MCF 10A (cell line): Measurements from ENCODE around the gene HK2. TPM values are rescaled to one million over a fixed set of nuclear protein-coding genes. Genes with fewer than 3 reads are reported as not detected.
A peak's percentile ranks its signal among the peaks of the same experiment; 100 is the strongest.
"Not testable (repeated sequence)": the region's sequence is repeated elsewhere in the genome, so short reads cannot be mapped to it uniquely, and the experiment has no call there.

Experiments
- BruUV-seq: library from RNA; stranded (reverse); fragments of 400-500 nt; replicated peaks from 2 replicates; lab custom pipeline; 2021; lab: Mats Ljungman, UMichigan
- CTCF ChIA-PET: fragments of 300-600 bp; sonication (Branson Sonifier 250); formaldehyde crosslinking; extraction: SDS; loops from one replicate; lab custom pipeline; 2021; ENCODE audit warnings: antibody characterized with exemption, inconsistent platforms; lab: Yijun Ruan, JAX
- POLR2A ChIA-PET: fragments of 300-600, 350-650 bp; sonication (Branson Sonifier 250); formaldehyde crosslinking; extraction: SDS; loops from one replicate; lab custom pipeline; 2020; ENCODE audit warnings: antibody characterized with exemption, inconsistent platforms; lab: Yijun Ruan, JAX
- DNase-seq: peaks from one replicate; pipeline ENCODE4 v3.0.0-alpha.2; 2018; ENCODE audit not compliant: unreplicated experiment
- H3K27ac Mint-ChIP-seq: one replicate; pipeline ENCODE4 v1.8.0; 2022; ENCODE audit warnings: mild to moderate bottlenecking, low read depth, mixed read lengths; ENCODE audit not compliant: unreplicated experiment
- H3K27me3 Mint-ChIP-seq: one replicate; pipeline ENCODE4 v1.8.0; 2022; ENCODE audit warnings: mixed read lengths; ENCODE audit not compliant: insufficient read depth, unreplicated experiment
- H3K36me3 Mint-ChIP-seq: one replicate; pipeline ENCODE4 v1.8.0; 2022; ENCODE audit warnings: mild to moderate bottlenecking, moderate library complexity, mixed read lengths; ENCODE audit not compliant: insufficient read depth, unreplicated experiment
- H3K4me1 Mint-ChIP-seq: one replicate; pipeline ENCODE4 v1.8.0; 2022; ENCODE audit warnings: mixed read lengths; ENCODE audit not compliant: insufficient read depth, unreplicated experiment
- H3K4me3 Mint-ChIP-seq: one replicate; pipeline ENCODE4 v1.8.0; 2022; ENCODE audit warnings: mild to moderate bottlenecking, moderate library complexity, mixed read lengths; ENCODE audit not compliant: unreplicated experiment
- H3K9me3 Mint-ChIP-seq: one replicate; pipeline ENCODE4 v1.8.0; 2022; ENCODE audit warnings: mixed read lengths; ENCODE audit not compliant: unreplicated experiment
- CTCF ChIP-seq: fragments of 200-600 bp; IDR thresholded peaks from one replicate; pipeline ENCODE4 v1.8.0; 2022; ENCODE audit warnings: antibody characterized with exemption, mild to moderate bottlenecking; ENCODE audit not compliant: unreplicated experiment
- intact Hi-C: fragments of 100-400 bp; cut with micrococcal nuclease; formaldehyde crosslinking; loops from 2 replicates; pipeline ENCODE4 v1.14.1; 2022
- total RNA-seq: library from RNA; stranded (reverse); gene quantifications from 2 replicates; pipeline ENCODE4 v1.2.3, GENCODE V29; 2022

Gene HK2
- total RNA-seq, 1 experiment from 2014 or later: 47.8 TPM

GRCh38 chr2:74850496-74851190, 16.7 kb downstream of the HK2 start:
- Mint-ChIP-seq H3K4me3 (no peak overlapping the region), H3K27ac (no peak overlapping the region), H3K9me3 (no peaks in the 10 kb centered on the region), H3K36me3 (peaks cover 9% of the 10 kb centered on the region), H3K27me3 (no peaks in the 10 kb centered on the region), H3K4me1 (peaks cover 45% of the 10 kb centered on the region)
- no peak for TF ChIP-seq CTCF
- no peak for DNase-seq
- no TSS peak for BruUV-seq
- CTCF ChIA-PET: interaction anchor here (0.6 to 2.9 kb wide), 5 partner anchors 14 to 139 kb away, joined by 3 to 13 read pairs (median 6); no protein-coding TSS in a partner anchor
- POLR2A ChIA-PET: interaction anchor here (0.8 to 3.6 kb wide), 6 partner anchors 12 to 133 kb away, joined by 3 to 26 read pairs (median 5); partner anchors contain the start of gene HK2
- intact Hi-C loops: no loop called here

GRCh38 chr2:74851191-74851566, 17.3 kb downstream of the HK2 start:
- no TSS peak for BruUV-seq
- TF ChIP-seq CTCF: no peak
- POLR2A ChIA-PET: interaction anchor here (1.7 to 3.6 kb wide), 2 partner anchors 15 to 18 kb away, joined by 3 to 26 read pairs; partner anchors contain the start of gene HK2
- intact Hi-C loops: no loop called here
- H3K9me3 Mint-ChIP-seq: no peaks in the 10 kb centered on the region
- H3K36me3 Mint-ChIP-seq: peaks cover 9% of the 10 kb centered on the region
- CTCF ChIA-PET: interaction anchor here (0.6 to 2.9 kb wide), 4 partner anchors 14 to 140 kb away, joined by 3 to 13 read pairs (median 7); no protein-coding TSS in a partner anchor
- no peak overlapping the region for H3K4me3 Mint-ChIP-seq
- H3K27me3 Mint-ChIP-seq: no peaks in the 10 kb centered on the region
- peaks cover 42% of the 10 kb centered on the region for H3K4me1 Mint-ChIP-seq
- DNase-seq: no peak
- no peak overlapping the region for H3K27ac Mint-ChIP-seq

GRCh38 chr2:74853360-74853759, 19.4 kb downstream of the HK2 start:
- POLR2A ChIA-PET, BruUV-seq, DNase-seq, H3K9me3 Mint-ChIP-seq, H3K27me3 Mint-ChIP-seq, H3K4me3 Mint-ChIP-seq, intact Hi-C loops: not testable (repeated sequence)
- CTCF ChIA-PET: interaction anchor here (0.5 to 2.7 kb wide), 7 partner anchors 14 to 139 kb away, joined by 3 to 18 read pairs (median 4); no protein-coding TSS in a partner anchor
- Mint-ChIP-seq H3K4me1 (peaks cover 37% of the 10 kb centered on the region), H3K36me3 (peaks cover 27% of the 10 kb centered on the region), H3K27ac (peak overlapping the region; percentile 47)

- TF ChIP-seq CTCF: no peak
Measured at GRCh38 chr2:74854401-74854800, 20.5 kb downstream of the HK2 start.

GRCh38 chr2:74855114-74855707, 21.3 kb downstream of the HK2 start:
- BruUV-seq, POLR2A ChIA-PET, H3K9me3 Mint-ChIP-seq, DNase-seq, H3K4me3 Mint-ChIP-seq, intact Hi-C loops, H3K27me3 Mint-ChIP-seq: not testable (repeated sequence)
- Mint-ChIP-seq H3K27ac (peak overlapping the region; percentile 81), H3K4me1 (peaks cover 20% of the 10 kb centered on the region), H3K36me3 (peaks cover 35% of the 10 kb centered on the region)
- CTCF ChIA-PET: interaction anchor here (0.6 to 2.7 kb wide), 3 partner anchors 10 to 708 kb away, joined by 3 to 18 read pairs (median 6); no protein-coding TSS in a partner anchor

More at GRCh38 chr2:74854401-74854800, 20.5 kb downstream of the HK2 start:
- H3K27me3 Mint-ChIP-seq: no peaks in the 10 kb centered on the region
- no peak overlapping the region for H3K27ac Mint-ChIP-seq
- ChIA-PET CTCF (interaction anchor here (0.8 to 2.7 kb wide), 2 partner anchors 22 to 129 kb away, joined by 3 to 18 read pairs; no protein-coding TSS in a partner anchor), POLR2A (no interaction called here)
- H3K9me3 Mint-ChIP-seq: no peaks in the 10 kb centered on the region
- H3K4me1 Mint-ChIP-seq: peaks cover 28% of the 10 kb centered on the region
- DNase-seq: no peak
- BruUV-seq: no TSS peak
- peaks cover 30% of the 10 kb centered on the region for H3K36me3 Mint-ChIP-seq
- no peak overlapping the region for H3K4me3 Mint-ChIP-seq
- intact Hi-C loops: no loop called here
